ENCODE data around the gene FAM89B. TPM values are rescaled to one million over a fixed set of nuclear protein-coding genes. Genes with fewer than 3 reads are reported as not detected.
A peak's percentile ranks its signal among the peaks of the same experiment; 100 is the strongest.

FAM89B gene
- total RNA-seq, 4 donors from 2014 or later: 12.0 to 44.1 (median 23.9) TPM

DNA sequence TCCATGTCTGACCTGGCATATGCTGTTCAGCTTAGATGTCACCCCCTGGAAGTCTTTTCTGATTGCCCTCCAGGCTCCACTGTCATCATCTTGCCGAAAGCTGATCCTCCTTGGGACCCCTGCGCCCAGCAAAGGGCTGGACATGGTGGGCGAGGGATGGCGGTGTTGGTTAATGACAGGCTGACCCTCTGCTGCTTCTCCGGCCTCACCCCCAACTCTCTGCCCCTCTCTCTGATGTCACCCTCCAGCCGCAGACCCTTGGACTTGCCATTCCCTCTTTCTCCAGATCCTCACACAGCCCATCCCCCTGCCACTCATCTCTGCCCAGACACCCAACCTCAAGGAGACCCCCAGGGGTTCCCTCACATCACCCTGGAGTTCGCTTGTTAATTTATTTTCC lies 5.8 kb downstream of the FAM89B start:
- TF ChIP-seq POLR2A (IDR thresholded peaks at IDR 0.05): no peak
- DNase-seq: no peak
- no peaks in the 10 kb centered on the region for H3K9me3 ChIP-seq
- H3K4me3 ChIP-seq: peak overlapping the region in 3 of 4 donors; percentile 80 to 92 (median 87)
- intact Hi-C loops (cut with DNase I): no loop called here
- peak overlapping the region; percentile 96 to 99 (median 98) for H3K27ac ChIP-seq
- H3K36me3 ChIP-seq: peaks cover 27 to 54% (median 30%) of the 10 kb centered on the region in 3 donors
- 94 to 97% methylated on average over 6 to 7 of the region's 7 CpGs for WGBS, 2 donors
- peaks cover 33 to 71% (median 45%) of the 10 kb centered on the region in 3 donors for H3K4me1 ChIP-seq
- no peaks in the 10 kb centered on the region for H3K27me3 ChIP-seq

DNA sequence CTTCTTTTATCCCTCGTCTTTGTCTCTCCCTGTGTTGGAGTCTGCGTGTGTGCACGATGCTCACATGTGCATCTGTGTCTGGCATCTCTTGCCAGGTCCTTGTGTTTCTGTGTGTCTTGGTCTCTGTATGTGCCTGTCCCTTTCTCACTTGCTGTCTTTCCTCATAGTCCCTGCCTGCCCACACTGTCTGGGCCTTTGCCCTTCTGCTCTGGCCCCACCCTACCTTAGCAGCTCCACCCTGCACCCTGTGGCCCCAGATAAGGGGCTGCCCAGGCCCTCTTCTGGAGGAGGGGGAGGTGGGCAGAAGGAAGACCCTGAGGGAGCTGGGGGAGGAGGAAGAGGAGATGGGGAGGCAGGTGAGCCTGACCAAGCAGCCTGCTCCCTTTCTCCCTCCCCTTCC lies 6.3 kb downstream of the FAM89B start:
- no peak for DNase-seq
- Histone ChIP-seq H3K4me3 (no peak overlapping the region), H3K27me3 (no peaks in the 10 kb centered on the region), H3K27ac (peak overlapping the region in 3 of 4 donors; percentile 97 to 99 (median 98)), H3K4me1 (peaks cover 28 to 66% (median 39%) of the 10 kb centered on the region in 3 donors), H3K36me3 (peaks cover 27 to 59% (median 30%) of the 10 kb centered on the region in 3 donors), H3K9me3 (no peaks in the 10 kb centered on the region)
- 78 to 96% methylated on average over 3 of the region's 3 CpGs for WGBS, 2 donors
- TF ChIP-seq POLR2A (IDR thresholded peaks at IDR 0.05): no peak
- TF ChIP-seq, protein P1, sequence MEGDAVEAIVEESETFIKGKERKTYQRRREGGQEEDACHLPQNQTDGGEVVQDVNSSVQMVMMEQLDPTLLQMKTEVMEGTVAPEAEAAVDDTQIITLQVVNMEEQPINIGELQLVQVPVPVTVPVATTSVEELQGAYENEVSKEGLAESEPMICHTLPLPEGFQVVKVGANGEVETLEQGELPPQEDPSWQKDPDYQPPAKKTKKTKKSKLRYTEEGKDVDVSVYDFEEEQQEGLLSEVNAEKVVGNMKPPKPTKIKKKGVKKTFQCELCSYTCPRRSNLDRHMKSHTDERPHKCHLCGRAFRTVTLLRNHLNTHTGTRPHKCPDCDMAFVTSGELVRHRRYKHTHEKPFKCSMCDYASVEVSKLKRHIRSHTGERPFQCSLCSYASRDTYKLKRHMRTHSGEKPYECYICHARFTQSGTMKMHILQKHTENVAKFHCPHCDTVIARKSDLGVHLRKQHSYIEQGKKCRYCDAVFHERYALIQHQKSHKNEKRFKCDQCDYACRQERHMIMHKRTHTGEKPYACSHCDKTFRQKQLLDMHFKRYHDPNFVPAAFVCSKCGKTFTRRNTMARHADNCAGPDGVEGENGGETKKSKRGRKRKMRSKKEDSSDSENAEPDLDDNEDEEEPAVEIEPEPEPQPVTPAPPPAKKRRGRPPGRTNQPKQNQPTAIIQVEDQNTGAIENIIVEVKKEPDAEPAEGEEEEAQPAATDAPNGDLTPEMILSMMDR (IDR thresholded peaks at IDR 0.05): no peak
- intact Hi-C loops (cut with DNase I): no loop called here

DNA sequence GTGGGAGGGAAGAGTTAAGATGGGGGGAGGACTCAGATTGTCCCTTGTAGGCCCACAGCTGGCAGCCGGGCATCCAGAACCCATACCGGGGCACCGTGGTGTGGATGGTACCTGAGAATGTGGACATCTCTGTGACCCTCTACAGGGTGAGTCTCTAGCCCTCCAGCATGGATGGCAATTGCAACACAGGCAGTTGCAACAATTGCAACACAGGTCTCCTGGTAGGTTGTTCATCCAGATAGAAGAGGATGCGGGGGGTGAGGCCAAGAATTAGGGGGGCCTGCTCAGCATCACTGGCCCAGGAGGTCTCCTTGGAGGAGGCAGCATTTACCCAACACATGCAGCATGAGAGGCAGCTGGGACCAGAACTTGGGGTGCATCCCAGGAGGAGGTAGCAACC lies 7.0 kb downstream of the FAM89B start:
- peaks cover 27 to 65% (median 30%) of the 10 kb centered on the region in 3 donors for H3K36me3 ChIP-seq
- TF ChIP-seq, protein P1 (IDR thresholded peaks at IDR 0.05): no peak
- no peak for TF ChIP-seq POLR2A (IDR thresholded peaks at IDR 0.05)
- H3K9me3 ChIP-seq: no peaks in the 10 kb centered on the region
- DNase-seq: no peak
- 78 to 98% methylated on average over 4 of the region's 4 CpGs for WGBS, 2 donors
- H3K4me3 ChIP-seq: no peak overlapping the region
- no peaks in the 10 kb centered on the region for H3K27me3 ChIP-seq
- intact Hi-C loops (cut with DNase I): no loop called here
- peaks cover 27 to 68% (median 36%) of the 10 kb centered on the region in 3 donors for H3K4me1 ChIP-seq
- peak overlapping the region in 3 of 4 donors; percentile 97 to 99 (median 98) for H3K27ac ChIP-seq

DNA sequence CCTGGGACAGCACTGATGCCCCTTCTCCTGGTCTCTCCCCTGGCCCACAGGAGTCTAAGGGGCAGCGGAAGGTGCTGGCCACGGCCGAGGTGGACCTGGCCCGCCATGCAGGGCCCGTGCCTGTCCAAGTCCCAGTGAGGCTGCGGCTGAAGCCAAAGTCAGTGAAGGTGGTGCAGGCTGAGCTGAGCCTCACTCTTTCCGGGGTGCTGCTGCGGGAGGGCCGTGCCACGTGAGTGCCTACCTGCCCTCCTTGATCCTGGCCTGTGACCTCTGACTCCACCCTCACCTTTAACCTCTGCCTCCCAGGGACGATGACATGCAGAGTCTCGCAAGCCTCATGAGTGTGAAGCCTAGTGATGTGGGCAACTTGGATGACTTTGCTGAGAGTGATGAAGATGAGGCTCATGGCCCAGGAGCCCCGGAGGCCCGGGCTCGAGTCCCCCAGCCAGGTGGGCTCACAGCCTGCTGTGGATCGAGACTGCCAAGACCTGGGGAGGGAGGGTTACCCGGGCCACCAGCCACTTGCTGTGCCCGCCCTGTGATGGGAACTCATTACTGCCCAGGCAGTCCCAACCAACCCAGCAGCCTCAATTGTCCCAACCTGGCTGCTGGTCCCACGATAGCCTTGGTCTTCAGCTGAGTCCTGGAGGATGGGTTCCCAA lies 7.8 kb downstream of the FAM89B start:
- TF ChIP-seq, protein P1 (IDR thresholded peaks at IDR 0.05): no peak
- no peak for TF ChIP-seq POLR2A (IDR thresholded peaks at IDR 0.05)
- Histone ChIP-seq H3K27ac (peak overlapping the region in 1 of 4 donors; percentile 22), H3K27me3 (no peaks in the 10 kb centered on the region), H3K36me3 (peaks cover 27 to 74% (median 30%) of the 10 kb centered on the region in 3 donors), H3K9me3 (no peaks in the 10 kb centered on the region), H3K4me1 (peaks cover 22 to 68% (median 41%) of the 10 kb centered on the region in 3 donors), H3K4me3 (no peak overlapping the region)
- no peak for DNase-seq
- intact Hi-C loops (cut with DNase I): no loop called here
- WGBS, 2 donors: 90 to 94% methylated on average over 7 to 9 of the region's 19 CpGs

DNA sequence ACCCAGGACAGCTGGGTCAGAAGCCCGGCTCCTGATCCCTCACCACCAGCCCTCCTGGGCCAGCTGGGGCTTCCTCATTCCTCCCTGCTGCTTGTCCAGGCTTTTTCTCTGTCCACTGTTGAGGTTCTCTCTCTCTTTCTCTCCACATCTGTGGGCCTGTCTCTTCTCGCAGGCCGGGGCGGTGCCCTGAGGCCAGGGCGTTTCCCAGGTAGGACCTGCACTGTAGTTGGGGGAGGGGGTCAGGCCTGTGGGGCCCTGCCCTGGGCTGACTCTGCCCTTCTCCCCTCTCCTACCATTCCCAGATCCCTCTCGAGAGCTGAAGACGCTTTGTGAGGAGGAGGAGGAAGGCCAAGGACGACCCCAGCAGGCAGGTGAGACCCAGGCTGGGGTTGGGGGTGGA lies 8.4 kb downstream of the FAM89B start:
- no peaks in the 10 kb centered on the region for H3K27me3 ChIP-seq
- DNase-seq: no peak
- TF ChIP-seq, protein P1 (IDR thresholded peaks at IDR 0.05): no peak
- intact Hi-C loops (cut with DNase I): no loop called here
- peak overlapping the region in 1 of 4 donors; percentile 22 for H3K27ac ChIP-seq
- peaks cover 19 to 68% (median 41%) of the 10 kb centered on the region in 3 donors for H3K4me1 ChIP-seq
- H3K4me3 ChIP-seq: no peak overlapping the region
- H3K9me3 ChIP-seq: no peaks in the 10 kb centered on the region
- 40 to 87% methylated on average over 1 to 6 of the region's 8 CpGs for WGBS, 2 donors
- H3K36me3 ChIP-seq: peaks cover 27 to 80% (median 34%) of the 10 kb centered on the region in 3 donors
